Measurements from ENCODE around the gene ECI1. TPM values are rescaled to one million over a fixed set of nuclear protein-coding genes. Genes with fewer than 3 reads are reported as not detected.

ECI1 gene
- total RNA-seq, 4 donors from 2014 or later: 37.1 to 69.9 (median 54.5) TPM

- DNase-seq (ENCODE audit: low spot score in 2 of 2): no peak
- H3K4me3 ChIP-seq (ENCODE audit: low read depth, poor library complexity, severe bottlenecking): peak within 1 kb of the TSS; percentile 52
- intact Hi-C loops (cut with DNase I; ENCODE audit: low total_unique reads): no loop called here
- WGBS, 2 donors: 0% methylated on average over 43 of the region's 48 CpGs; no CpG with 5 or more reads in 1 of the 2 donors
- peak in 1 of 3 donors; percentile 51 for TF ChIP-seq CTCF (IDR thresholded peaks at IDR 0.05)
- TF ChIP-seq POLR2A (IDR thresholded peaks at IDR 0.05): no peak
These were observed 36.7 kb downstream of the ECI1 start, which contains the start of gene PGP for GRCh38 chr16:2214719-2214968. TSS of gene PGP (minus strand) at chr16:2214840. CDS start at chr16:2214777, 63 bp downstream.

GRCh38 chr16:2213817-2214718 is 37.3 kb downstream of the ECI1 start:
- no peak for DNase-seq (ENCODE audit: low spot score in 2 of 2)
- intact Hi-C loops (cut with DNase I; ENCODE audit: low total_unique reads): no loop called here
- H3K4me3 ChIP-seq (ENCODE audit: low read depth, poor library complexity, severe bottlenecking): peak overlapping the region; percentile 52
- 2 to 3% methylated on average over 6 to 33 of the region's 98 CpGs for WGBS, 2 donors
- no peak for TF ChIP-seq CTCF (IDR thresholded peaks at IDR 0.05)
- no peak for TF ChIP-seq POLR2A (IDR thresholded peaks at IDR 0.05)

- no peak overlapping the region for H3K4me3 ChIP-seq (ENCODE audit: low read depth, poor library complexity, severe bottlenecking)
- TF ChIP-seq POLR2A (IDR thresholded peaks at IDR 0.05) (no peak), CTCF (IDR thresholded peaks at IDR 0.05) (no peak)
- DNase-seq (ENCODE audit: low spot score in 2 of 2): no peak
- intact Hi-C loops (cut with DNase I; ENCODE audit: low total_unique reads): no loop called here
- 44 to 59% methylated on average over 17 to 19 of the region's 19 CpGs for WGBS, 2 donors
These were observed 38.7 kb downstream of the ECI1 start for GRCh38 chr16:2212362-2213324.

- no peak overlapping the region for H3K4me3 ChIP-seq (ENCODE audit: low read depth, poor library complexity, severe bottlenecking)
- 54 to 70% methylated on average over 9 to 10 of the region's 11 CpGs for WGBS, 2 donors
- no peak for DNase-seq (ENCODE audit: low spot score in 2 of 2)
- intact Hi-C loops (cut with DNase I; ENCODE audit: low total_unique reads): no loop called here
- no peak for TF ChIP-seq POLR2A (IDR thresholded peaks at IDR 0.05)
- TF ChIP-seq CTCF (IDR thresholded peaks at IDR 0.05): no peak
These were observed 39.5 kb downstream of the ECI1 start for GRCh38 chr16:2211923-2212347.

GRCh38 chr16:2210386-2211365 is 40.7 kb downstream of the ECI1 start, which contains the start of gene BRICD5:
TSS of gene BRICD5 (minus strand) at chr16:2210863. CDS start at chr16:2210833, 30 bp downstream.
- H3K4me3 ChIP-seq (ENCODE audit: low read depth, poor library complexity, severe bottlenecking): no peak within 1 kb of the TSS
- WGBS, 2 donors: 68 to 77% methylated on average over 19 to 23 of the region's 24 CpGs
- intact Hi-C loops (cut with DNase I; ENCODE audit: low total_unique reads): no loop called here
- DNase-seq (ENCODE audit: low spot score in 2 of 2): no peak
- TF ChIP-seq CTCF (IDR thresholded peaks at IDR 0.05): no peak
- TF ChIP-seq POLR2A (IDR thresholded peaks at IDR 0.05): no peak
